ENCODE measurements around the gene DACH1.

The DACH1 gene

DNA sequence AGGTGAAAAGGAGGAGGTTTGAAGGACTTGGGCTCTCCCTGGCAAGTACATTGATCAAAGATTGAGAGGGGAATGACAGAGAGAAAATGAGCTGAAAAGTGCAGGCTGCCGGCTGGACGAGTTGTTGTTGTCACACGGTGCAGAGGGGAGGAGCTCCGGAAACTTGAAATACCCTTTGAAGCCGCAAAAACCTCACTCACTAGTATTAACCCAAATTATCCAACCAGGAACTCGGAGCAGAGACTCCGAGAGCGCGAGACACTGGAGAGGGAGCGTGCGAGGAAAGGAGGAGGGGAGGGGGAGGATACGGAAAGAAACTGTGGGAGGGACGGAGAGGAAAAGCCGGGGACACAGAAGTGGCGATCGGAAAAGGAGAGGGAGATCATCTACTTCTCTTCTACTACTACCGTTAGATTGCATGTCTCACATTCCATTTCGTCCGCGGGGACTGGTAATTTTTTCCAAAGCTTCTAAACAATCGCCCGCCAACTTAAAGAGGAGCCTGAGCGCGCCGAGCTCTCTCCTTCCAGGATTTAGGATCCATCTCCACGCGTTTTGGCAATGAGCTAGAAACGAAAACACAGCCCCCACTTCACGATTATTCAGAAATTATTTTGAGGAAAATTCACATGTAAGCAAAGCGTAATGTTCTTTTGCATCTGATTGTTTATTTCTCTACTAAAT, at the start of gene DACH1:
Gene DACH1 (minus strand): TSS at position 74 of the 684 bp plus-strand sequence.
- Histone ChIP-seq H3K4me1 (ENCODE audit: control insufficient read depth, insufficient read depth, low read length) (peaks cover 5% of the 10 kb centered on the region; the same call in 1 of the 2 replicates), H3K4me3 (ENCODE audit: low read depth, low read length) (peak within 1 kb of the TSS; percentile 88), H3K27ac (ENCODE audit: extremely low read depth, low read depth, low read length) (peak within 1 kb of the TSS; percentile 92), H3K9me3 (ENCODE audit: control insufficient read depth, insufficient read depth, low read depth, low read length) (no peaks in the 10 kb centered on the region), H3K36me3 (ENCODE audit: control insufficient read depth in 2 of 2, insufficient read depth in 1 of 2, low read length in 2 of 2) (no peaks in the 10 kb centered on the region)
- POLR2A ChIA-PET: interaction anchor here (1.0 to 1.4 kb wide), 4 partner anchors 7 to 110 kb away, joined by 3 to 5 read pairs (median 4); no protein-coding TSS in a partner anchor
- CTCF ChIA-PET: interaction anchor here (0.6 to 1.8 kb wide), 4 partner anchors 12 to 708 kb away, joined by 4 to 8 read pairs (median 4); no protein-coding TSS in a partner anchor
- TF ChIP-seq, protein P1, sequence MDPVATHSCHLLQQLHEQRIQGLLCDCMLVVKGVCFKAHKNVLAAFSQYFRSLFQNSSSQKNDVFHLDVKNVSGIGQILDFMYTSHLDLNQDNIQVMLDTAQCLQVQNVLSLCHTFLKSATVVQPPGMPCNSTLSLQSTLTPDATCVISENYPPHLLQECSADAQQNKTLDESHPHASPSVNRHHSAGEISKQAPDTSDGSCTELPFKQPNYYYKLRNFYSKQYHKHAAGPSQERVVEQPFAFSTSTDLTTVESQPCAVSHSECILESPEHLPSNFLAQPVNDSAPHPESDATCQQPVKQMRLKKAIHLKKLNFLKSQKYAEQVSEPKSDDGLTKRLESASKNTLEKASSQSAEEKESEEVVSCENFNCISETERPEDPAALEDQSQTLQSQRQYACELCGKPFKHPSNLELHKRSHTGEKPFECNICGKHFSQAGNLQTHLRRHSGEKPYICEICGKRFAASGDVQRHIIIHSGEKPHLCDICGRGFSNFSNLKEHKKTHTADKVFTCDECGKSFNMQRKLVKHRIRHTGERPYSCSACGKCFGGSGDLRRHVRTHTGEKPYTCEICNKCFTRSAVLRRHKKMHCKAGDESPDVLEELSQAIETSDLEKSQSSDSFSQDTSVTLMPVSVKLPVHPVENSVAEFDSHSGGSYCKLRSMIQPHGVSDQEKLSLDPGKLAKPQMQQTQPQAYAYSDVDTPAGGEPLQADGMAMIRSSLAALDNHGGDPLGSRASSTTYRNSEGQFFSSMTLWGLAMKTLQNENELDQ (tag by site-specific recombination; IDR thresholded peaks at IDR 0.05; ENCODE audit: low read depth): no peak
- TF ChIP-seq ZNF518A (tag by site-specific recombination; conservative IDR thresholded peaks at IDR 0.05; ENCODE audit: low read depth) (no peak), ZNF2 (tag by site-specific recombination; IDR thresholded peaks at IDR 0.05) (0 out of 2 replicates have a peak, but pooled peaks have one; percentile 17), HIC1 (tag by site-specific recombination; IDR thresholded peaks at IDR 0.05) (no peak), ELK4 (IDR thresholded peaks at IDR 0.05; ENCODE audit: borderline replicate concordance, low read depth, low read length) (no peak), ZNF623 (tag by site-specific recombination; IDR thresholded peaks at IDR 0.05) (no peak), ZXDB (tag by site-specific recombination; IDR thresholded peaks at IDR 0.05) (peak; percentile 50; the same call in 1 of the 2 replicates), HOXD13 (CRISPR knock-in tag; IDR thresholded peaks at IDR 0.05; ENCODE audit: borderline replicate concordance) (no peak), ZNF433 (tag by site-specific recombination; IDR thresholded peaks at IDR 0.05; ENCODE audit: low read depth) (no peak), WT1 (tag by site-specific recombination; IDR thresholded peaks at IDR 0.05) (peak; percentile 76), SETDB1 (IDR thresholded peaks at IDR 0.05; ENCODE audit: insufficient read length, low read length) (no peak), ZNF544 (tag by site-specific recombination; IDR thresholded peaks at IDR 0.05) (no peak), ZNF843 (tag by site-specific recombination; IDR thresholded peaks at IDR 0.05) (peak; percentile 60; the same call in 1 of the 2 replicates), ZNF48 (tag by site-specific recombination; IDR thresholded peaks at IDR 0.05) (no peak), ZNF341 (tag by site-specific recombination; IDR thresholded peaks at IDR 0.05; ENCODE audit: low read depth) (peak; percentile 72), ZNF26 (tag by site-specific recombination; IDR thresholded peaks at IDR 0.05) (no peak), ZNF621 (tag by site-specific recombination; IDR thresholded peaks at IDR 0.05) (no peak), ZNF23 (tag by site-specific recombination; IDR thresholded peaks at IDR 0.05; ENCODE audit: borderline replicate concordance) (no peak), ZNF391 (tag by site-specific recombination; IDR thresholded peaks at IDR 0.05; ENCODE audit: borderline replicate concordance, low read depth) (no peak)
- TF ChIP-seq, protein P2, sequence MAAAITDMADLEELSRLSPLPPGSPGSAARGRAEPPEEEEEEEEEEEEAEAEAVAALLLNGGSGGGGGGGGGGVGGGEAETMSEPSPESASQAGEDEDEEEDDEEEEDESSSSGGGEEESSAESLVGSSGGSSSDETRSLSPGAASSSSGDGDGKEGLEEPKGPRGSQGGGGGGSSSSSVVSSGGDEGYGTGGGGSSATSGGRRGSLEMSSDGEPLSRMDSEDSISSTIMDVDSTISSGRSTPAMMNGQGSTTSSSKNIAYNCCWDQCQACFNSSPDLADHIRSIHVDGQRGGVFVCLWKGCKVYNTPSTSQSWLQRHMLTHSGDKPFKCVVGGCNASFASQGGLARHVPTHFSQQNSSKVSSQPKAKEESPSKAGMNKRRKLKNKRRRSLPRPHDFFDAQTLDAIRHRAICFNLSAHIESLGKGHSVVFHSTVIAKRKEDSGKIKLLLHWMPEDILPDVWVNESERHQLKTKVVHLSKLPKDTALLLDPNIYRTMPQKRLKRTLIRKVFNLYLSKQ (tag by site-specific recombination; IDR thresholded peaks at IDR 0.05; ENCODE audit: borderline replicate concordance): no peak
- TF ChIP-seq, protein P3, sequence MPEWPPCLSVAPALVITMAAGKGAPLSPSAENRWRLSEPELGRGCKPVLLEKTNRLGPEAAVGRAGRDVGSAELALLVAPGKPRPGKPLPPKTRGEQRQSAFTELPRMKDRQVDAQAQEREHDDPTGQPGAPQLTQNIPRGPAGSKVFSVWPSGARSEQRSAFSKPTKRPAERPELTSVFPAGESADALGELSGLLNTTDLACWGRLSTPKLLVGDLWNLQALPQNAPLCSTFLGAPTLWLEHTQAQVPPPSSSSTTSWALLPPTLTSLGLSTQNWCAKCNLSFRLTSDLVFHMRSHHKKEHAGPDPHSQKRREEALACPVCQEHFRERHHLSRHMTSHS (tag by site-specific recombination; IDR thresholded peaks at IDR 0.05): no peak
